ENCODE measurements around the gene RNF113B.

Gene RNF113B

DNA sequence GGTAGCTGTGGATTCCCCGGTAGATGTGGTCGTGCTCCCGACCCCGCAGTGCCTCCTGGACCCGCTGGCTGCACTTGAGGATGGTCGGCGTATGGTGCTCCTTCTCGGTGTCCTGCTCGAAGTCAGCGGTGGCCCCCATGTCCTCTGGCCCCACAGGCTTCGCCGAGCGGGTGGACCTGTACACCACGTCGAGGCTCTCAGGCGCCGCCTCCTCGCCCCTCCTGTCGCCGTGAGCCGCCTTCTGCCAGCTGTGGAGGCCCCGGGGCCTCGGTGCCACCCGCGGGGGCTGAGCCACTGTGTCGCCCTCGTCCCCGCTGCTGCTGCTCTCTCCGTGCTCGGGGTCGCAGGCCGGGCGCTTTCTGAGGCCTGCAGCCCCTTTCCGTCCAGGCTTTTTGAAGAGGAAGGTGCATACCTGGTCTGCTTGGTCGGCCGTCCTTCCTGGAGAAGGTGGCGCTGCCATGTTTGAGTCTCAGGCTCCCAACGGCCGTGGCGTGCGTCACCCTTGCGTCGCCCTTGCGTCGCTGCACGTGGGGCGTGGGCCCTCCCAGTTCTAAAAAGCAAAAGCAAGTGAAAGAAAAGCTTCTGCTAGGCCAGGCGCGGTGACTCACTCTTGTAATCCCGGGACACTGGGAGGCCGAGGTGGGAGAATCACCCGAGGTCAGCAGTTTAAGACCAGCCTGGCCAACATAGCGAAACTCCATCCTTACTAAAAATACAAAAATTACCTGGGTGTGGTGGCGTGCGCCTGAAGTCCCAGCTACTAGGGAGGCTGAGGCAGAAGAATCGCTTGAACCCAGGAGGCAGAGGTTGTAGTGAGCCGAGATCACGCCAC, at the start of gene RNF113B:
Gene RNF113B, minus strand, starts transcription at position 493 of the 832 bp plus-strand sequence. Its CDS starts 33 bp downstream, at position 460.
- DNase-seq = no peak

DNA sequence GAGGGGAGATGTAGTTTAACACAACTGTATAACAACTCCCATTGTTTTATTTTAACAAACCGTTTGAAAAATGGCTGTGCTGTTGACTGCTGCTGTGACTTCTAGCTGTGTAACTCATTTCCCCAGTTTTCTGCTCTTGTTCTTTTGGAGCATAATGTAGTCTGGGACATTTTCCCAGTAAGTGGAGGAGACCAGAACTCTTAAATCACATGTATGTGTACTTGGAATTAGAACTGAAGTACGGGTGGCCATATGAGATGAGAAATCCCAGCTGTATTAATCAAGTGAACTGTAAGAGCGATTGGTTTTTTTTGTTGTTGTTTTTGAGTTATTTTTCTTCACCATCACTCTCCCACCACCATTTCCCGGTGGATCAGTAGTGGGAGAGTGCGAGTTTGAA, 49.4 kb upstream of the RNF113B start:
- DNase-seq = no peak

DNA sequence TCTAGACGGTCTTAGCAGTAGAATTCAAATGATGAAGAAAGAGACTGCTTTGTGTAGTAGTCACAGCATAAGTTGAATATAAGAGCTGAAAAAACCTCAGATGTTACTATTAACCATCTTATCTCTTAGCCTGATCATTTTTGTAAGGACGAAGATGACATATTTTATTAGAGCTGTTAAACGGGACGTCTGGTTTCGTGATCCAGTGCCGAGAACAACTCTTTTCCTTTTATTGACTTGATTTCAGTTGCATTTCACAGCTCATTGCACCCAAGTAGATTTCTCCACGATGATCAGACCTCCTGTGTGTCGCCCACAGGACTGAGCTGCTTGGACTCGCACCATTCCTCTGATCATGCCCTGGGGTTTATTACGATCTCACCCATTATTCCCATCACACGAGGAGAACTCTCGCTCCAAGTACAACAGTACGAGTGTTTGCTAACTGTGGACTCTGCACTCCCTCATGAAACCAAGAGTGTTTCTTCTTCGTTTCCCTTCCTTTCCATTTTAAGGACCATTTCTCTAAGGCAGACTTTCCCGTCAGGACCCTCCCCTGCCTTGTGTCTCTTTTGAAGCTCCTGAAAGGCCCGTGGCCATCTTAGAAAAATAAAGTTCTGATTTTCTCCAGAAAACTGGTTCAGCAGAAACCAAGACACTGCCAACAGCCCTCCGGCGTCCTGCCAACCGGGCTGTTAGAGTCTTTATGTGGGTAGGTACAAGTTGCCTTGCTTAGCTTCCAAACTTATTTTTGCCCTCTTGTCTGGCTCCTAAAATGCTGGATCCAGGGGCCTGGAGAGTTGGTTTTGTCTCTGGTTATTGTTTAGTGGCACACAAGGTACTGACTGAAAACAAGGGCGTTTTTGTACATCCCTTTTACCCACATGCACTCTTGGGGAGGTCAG, 48.2 kb upstream of the RNF113B start:
- DNase-seq = no peak

DNA sequence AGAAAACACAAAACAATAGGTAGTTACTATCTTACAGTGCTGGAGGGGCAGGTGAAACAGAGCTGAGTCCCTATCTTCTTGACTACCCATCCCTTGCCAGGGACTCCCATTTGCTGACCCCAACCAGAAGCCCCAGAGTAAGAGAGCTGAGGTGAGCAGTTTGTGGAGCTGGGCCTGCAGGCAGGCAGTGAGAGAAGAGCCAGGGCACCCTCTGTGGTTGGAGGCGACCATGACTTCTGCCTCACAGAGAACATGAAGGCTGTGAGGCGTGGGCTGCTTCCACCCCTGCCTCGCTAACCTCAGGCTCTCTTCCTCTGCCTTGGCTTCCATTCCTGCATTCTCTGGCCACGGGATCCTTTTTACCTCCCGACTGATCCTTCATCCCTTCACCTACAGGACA, 47.5 kb upstream of the RNF113B start:
- DNase-seq = no peak

DNA sequence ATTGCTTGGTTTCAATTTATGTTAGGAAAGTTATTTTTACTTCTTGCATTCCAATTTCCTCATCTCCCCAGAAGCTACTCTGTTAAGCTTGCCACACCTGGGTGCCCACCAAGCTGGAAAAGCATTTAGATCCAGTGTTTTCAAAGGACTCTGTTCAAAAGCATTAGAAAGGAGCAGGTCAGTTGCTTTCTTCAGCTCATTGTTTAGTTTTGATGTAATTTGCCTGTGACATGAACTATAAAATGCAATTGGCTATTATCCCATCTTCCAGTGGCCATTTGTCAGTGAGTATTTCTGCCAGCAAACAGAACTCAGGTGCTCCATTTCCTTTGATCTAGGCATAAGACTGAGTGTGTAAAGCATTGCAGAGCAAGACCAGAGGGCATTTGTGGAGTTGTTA, 46.7 kb upstream of the RNF113B start:
- DNase-seq = no peak

DNA sequence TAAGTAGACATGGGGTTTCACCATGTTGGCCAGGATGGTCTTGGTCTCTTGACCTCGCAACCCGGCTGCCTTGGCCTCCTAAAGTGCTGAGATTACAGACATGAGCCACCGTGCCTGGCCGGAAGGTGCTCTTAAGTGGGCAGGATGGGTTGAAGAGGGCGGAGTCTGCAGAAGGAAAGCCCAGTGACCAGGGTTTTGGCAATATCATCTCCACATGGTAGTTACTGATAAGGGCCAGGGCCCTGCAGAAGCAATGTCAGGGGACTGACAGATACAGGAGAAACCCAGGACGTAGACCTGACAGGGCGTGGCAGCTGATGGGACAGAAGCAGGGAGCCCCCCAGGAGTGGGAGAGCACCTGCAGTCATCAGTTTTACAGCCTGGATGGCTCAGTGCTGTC, 45.7 kb upstream of the RNF113B start:
- DNase-seq = no peak

DNA sequence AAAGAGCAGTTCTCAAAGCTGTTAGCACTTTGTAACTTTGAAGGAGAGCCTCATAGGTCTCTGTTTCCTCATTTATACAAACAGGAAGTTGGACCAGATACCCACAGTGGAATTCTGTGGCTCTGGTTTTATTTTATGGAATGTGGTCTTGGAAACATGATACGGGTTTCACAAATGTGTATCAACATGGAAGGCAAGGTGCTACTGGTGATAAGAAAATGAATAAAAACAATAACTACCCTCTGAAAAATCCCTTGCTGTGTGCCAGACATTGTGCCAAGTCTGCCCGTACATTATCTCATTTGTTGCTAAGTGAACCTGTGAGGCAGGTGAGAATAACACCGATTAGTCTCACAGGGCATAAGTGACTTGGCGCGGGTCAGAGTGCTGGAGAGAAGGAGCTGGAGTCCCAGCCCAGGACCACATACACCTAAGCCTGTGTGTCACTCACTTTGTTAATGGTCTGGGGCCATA, 45.0 kb upstream of the RNF113B start:
- DNase-seq = no peak

DNA sequence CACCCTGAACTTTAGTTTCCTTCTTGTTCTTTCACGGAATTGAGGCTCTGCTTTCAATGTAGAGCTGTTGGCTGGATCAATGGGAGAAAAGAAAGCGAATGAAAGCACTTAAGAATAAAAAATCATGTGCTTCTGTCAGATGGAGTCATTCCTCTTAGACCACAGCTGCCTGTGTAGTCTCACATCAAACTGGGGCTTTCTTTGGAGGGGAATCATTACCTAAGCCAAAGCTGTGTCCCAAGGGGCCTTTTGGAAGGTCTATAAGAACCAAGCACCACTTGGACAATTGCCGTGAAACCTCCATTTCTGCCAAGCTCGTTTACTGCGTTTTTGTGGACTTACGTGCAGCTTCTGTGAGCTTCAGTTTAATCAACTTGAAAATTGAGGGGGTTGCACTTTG, 44.2 kb upstream of the RNF113B start:
- no peak for DNase-seq

DNA sequence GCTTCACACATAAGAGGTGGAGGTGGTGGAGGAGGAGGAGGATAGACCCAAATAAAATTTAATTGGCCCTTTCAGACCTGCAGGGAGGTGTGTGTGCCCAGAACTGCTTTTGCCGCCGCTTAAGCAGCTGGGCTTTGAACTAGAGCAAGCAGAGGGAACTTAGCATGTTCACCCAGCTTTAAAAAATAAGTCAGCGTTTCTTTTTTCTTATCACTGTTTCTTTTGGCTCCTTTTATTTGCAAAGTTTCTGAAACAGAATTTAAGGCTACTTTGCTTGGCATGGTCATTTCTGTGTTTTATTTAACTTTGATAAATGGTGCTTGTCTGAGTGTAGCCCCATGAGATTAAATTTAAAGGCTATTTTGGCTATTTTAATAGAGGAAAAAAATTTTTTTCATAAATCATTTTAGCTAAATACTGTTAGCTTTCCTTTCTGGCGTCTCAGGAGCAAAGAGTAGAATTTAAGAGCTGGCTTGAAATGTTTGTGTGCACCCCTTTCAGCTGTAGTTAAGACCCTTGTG, 43.3 kb upstream of the RNF113B start:
- no peak for DNase-seq

DNA sequence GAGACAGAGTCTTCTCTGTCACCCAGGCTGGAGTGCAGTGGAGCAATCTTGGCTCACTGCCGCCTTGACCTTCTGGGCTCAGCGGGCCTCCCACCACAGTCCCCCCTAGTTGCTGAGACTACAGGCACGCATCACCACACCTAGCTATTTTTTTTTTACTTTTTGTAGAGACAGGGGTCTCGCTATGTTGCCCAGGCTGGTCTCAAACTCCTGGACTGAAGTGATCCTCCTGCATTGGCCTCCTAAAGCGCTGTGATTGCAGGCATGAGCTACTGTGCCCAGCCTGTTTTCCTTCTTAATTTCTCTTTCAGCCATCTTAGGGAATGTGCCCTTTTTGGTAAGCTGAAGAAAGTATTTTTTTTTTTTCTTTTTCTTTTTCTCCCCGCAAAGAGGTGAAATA, 42.6 kb upstream of the RNF113B start:
- DNase-seq = no peak

DNA sequence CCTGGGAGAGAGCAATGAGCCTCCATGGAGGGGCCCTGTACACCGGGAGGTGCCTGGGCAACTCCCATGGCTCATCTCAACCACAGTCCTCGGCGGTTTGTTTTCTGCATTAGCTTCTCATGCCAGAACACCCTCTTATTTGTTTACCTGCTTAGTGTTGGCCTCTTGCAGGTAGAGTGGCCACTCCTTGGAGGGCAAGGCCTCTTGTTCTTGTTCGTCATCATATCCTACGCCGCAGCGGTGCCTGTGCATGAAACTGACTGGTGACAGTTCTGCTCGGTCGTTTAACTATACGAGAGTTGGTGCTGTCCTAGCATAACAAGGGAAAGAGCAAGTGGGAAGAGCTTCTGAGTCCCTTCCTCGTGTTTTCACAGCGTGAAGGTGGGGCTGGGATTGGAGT, 40.5 kb upstream of the RNF113B start:
- DNase-seq = no peak

DNA sequence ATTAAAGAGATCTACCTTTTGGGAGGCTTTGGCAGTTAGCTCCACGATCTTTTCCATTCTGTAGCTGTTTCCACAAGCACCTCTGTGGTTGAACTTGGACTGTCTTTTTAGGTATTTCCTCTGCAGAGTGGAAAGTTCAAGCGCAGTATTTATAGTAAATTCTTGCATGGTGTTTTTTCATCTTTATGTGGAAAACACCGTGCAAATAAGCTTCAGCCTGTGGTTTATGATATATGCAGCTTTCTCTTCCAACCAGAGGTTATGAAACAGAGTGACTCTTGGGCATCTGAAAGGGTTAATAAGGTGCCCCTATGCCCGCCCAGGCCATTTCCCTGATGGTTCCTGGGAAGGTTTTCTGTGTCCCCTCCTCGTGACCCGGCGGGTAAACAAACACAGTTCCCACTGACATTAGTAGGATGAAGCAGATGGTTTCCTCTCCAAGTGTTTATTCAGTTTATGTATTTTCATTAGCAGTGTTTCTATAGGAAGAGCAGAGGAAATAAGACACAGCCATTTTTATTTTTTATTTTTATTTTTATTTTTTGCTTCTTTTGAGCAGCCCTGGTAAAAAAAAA, 39.7 kb upstream of the RNF113B start:
- DNase-seq = no peak

DNA sequence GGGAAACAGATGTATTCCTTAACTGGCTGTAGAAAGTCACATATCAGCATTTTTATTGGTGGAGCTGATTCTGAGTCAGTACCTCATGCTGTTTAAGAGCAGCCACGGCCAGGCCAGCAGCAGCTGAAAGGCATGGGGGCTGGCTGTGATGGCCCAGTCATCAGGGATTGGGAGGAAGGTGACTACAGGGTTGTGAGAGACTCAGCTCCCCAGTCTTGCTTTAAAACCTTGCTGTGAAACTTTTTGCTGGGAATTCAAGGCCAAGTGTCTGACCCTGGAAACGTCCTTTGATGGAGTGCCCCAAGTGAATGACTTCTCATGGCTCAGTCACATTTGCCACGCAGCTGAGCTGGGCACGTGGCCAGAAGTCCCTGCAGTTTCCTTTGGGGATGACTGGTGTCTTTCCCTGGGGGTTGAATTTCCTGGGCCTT, 39.1 kb upstream of the RNF113B start:
- DNase-seq = no peak

DNA sequence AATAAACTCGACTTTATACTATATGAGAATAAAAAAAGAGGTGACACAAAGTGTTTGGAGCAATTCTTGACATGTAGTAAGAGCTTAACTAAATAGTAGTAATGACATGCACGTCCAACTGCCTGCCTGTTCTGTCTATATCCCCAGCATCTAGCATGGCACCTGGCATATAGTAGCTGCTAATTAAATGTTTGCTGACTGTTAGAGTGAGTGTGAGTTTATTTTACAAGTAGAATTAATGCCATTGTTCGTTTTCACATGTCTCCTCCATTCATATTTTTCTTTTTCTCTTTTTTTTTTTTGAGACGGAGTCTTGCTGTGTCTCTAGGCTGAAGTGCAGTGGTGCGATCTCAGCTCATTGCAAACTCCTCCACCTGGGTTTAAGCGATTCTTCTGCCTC, 38.4 kb upstream of the RNF113B start:
- DNase-seq = no peak

DNA sequence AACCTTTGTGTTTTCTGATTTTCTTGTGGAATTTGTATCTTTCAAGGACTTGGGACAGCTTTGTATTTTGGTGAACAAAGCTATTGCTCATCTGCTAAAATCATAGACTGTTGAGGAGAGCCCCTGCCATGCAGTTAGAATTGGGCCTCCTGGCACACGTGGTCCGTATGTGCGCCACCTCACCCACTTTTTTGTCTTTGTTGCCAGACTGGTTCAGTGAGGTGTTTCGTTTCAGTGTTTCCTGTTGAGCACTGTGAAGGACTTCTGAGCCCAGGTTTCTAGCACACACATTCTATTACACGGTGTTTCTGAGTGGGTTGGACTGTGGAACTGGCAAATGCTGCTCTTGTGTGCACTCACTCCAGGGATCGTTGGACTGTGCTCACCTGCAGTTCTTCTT, 37.6 kb upstream of the RNF113B start:
- no peak for DNase-seq

DNA sequence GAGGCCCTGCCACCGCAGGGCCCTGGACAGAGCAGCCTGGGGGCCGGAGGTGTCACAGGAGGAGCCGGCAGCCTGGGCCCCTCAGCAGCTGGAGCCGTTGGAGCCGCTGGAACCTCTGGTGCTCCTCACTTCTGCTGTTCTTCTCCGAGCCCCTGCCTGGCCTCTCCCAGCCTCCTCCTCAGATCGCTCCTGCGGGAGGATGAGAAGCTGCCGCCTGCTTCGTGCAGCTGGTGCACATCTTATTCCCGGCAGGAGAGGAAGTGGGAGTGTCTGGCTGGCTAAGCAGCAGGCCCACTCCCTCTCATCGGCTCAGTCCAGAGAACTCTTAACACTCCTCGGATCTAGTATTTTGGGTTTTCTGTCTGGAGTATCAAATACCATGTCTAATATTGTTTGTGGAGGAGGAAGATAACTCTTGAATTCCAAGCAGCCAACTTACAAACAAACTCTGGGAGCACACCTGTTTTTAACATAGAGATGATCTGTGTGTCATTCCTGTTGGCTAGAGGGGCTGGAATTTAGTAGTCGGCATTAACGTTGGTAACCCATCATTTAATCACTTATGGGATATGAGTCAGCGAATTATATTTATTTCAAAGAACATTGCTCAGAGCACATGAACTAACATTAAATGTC, 37.1 kb upstream of the RNF113B start:
- no peak for DNase-seq

DNA sequence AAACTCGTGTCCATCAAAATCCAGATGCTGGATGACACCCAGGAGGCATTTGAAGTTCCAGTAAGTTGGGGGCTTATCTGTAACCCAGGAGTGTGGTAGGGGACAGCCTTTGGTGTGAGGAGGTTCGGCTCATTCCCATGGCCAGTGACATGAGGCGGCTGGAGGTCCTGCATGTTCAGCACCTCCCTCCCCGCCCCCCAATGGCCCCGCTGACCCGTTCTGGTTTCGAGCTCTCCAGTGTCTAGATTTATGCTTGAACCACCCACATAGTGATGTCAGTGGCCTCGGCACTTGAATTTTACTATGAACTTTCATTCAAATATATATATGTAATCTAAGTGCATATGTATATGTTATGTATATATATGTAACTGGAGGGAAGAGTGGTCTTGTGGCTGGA, 36.3 kb upstream of the RNF113B start:
- no peak for DNase-seq

DNA sequence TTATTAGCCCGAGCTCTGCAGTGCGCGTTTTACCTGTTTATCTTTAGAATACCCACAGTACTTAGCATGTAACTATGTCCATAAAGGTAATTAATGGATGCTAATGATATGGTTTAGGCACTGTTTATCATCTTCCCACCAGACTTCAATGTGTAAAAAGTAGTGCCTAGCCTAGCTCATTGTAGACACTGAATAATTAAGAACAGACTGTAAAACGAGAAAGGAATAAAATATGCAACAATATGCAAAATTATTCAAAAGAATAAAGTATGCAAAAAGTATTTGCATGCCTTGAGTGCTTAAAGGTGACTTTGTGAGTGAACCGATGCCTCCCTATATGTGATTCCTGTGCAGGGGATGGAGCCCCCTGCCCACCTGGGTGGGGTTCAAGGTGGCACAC, 35.7 kb upstream of the RNF113B start:
- DNase-seq = no peak

DNA sequence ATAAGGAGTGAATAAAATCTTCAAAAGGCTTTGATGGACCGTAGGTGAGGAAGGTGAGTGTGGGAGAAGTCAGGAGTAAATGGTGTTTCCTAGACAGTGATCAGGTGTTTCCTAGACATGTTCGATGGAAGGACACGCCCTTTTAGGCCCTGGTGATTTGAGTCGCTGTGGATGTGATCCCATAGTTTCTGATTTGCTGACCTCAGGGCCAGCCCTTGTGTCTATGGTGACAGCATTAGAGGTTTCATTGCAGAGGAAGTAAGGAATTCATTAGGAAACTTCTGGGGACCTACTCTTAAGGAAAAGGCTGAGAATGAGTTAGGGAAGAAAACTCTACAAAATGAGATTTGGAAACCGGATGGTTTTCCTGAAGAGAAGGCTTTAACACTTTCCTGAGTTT, 31.5 kb upstream of the RNF113B start:
- DNase-seq = no peak

DNA sequence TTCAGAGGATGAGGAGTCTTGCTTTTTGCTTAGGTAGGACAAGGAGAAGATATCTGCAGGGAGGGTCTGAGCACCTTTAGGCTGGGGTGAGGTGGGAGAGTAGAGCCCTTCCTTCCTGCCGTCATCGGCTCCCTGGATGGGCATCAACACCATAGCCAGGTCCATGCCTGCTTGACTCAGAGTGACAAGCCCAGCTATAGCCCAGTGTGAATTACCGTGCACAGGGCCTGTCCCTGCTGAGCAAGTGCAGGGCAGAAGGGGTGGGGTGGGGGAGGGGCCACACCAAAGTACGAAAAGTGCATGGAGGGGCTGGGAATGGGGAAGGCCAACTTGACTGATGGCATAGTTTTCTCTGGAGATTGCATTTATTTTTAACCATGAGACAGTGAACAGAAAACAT, 30.3 kb upstream of the RNF113B start:
- no peak for DNase-seq

DNA sequence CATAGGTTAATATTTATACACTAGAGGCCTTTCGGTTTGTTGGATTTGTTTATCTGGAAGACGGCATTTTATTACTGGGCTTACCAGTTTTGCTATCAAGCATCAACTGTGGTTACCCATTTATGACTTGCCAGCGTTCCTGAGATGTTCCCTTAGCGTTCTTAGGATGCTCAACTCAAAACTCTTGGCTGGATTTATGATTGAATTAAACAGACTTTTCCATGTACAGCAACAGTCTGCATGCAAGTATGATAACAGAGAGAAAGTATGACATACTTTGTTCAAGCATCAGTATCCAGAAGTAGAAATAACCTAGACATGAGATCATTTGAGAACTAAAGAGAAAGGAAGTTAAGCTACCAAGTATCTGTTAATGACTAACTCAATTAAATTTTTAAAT, 29.9 kb upstream of the RNF113B start:
- DNase-seq = no peak

DNA sequence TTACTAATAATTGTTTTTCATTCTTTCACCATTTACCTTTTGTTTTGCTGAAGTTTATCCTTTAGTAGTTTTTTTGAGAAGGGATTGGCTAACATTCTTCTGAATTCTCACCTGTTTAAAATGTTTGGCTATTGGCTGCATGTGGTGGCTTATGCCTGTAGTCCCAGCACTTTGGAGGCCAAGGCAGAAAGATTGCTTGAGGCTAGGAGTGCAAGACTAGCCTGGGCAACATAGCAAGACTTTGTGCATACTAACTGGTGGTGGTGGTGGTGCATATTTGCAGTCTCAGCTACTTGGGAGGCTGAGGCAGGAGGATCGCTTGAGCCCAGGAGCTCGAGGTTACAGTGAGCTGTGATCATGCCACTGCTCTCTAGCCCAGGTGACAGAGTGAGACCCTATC, 27.5 kb upstream of the RNF113B start:
- DNase-seq = no peak

Measured in activated T-cell treated with anti-CD3 and anti-CD28 coated beads for 4 hours (primary cell).